ENCODE measurements around the gene ADISSP. TPM values are rescaled to one million over a fixed set of nuclear protein-coding genes. Genes with fewer than 3 reads are reported as not detected.

ADISSP gene
- total and polyA plus RNA-seq, 2 donors (not counting 3 experiments of a cell fraction or from before 2014, with no cell fraction given) = 55.0 to 67.5 TPM

DNA sequence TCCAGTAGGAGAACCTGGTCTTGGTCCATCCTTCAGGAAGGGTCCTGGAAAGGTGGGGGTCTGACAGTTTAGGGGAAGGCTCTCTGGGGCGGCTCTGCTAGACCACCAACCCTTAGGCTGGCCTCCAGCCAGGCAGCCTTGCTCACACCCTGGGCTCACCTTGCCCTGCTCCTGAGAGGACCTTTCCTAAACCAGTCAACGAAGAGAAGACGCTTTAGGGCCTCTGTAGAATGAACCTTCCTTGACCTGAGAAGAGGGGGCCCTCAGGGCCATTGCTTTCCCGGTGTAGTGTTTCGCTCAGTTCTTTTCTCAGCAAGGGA is 29.6 kb upstream of the ADISSP start:
- Histone ChIP-seq H3K9ac (replicated peaks; ENCODE audit: extremely low read depth, insufficient read depth, low read length) (peak overlapping the region; percentile 58), H3K79me2 (ENCODE audit: control insufficient read depth, insufficient read depth, low read length) (peaks cover 25% of the 10 kb centered on the region), H3K4me1 (ENCODE audit: control insufficient read depth, extremely low read depth, insufficient read depth, low read length) (peaks cover 20% of the 10 kb centered on the region), H2AFZ (ENCODE audit: low read depth, low read length) (no peak overlapping the region), H3K27me3 (ENCODE audit: control insufficient read depth in 2 of 2, insufficient read depth in 2 of 2, low read length in 2 of 2) (no peaks in the 10 kb centered on the region), H4K20me1 (replicated peaks; ENCODE audit: control insufficient read depth, extremely low read depth, insufficient read depth, low read length) (no peaks in the 10 kb centered on the region), H3K36me3 (ENCODE audit: control insufficient read depth in 2 of 2, extremely low read depth in 1 of 2, insufficient read depth in 2 of 2, low read length in 2 of 2) (peaks cover 0 to 12% of the 10 kb centered on the region in 2 experiments), H3K4me3 (replicated peaks in 1 of 3; ENCODE audit: insufficient read depth in 1 of 3, low read depth in 1 of 3, low read length in 3 of 3) (peak overlapping the region; percentile 66 to 90 (median 69)), H3K27ac (ENCODE audit: insufficient read depth, low read depth, low read length) (no peak overlapping the region), H3K9me1 (replicated peaks; ENCODE audit: control insufficient read depth, extremely low read depth, insufficient read depth, low read length) (no peaks in the 10 kb centered on the region), H3K9me3 (replicated peaks; ENCODE audit: control insufficient read depth, insufficient read depth, low read length) (no peaks in the 10 kb centered on the region), H3K4me2 (ENCODE audit: insufficient read depth, low read length) (peak overlapping the region; percentile 68)
- dilution Hi-C loops (cut with MboI; ENCODE audit: extremely low pct_ligation_motif_present, low sequenced_read_pairs) (no loop called here), intact Hi-C loops (cut with micrococcal nuclease) (no loop called here)
- no peak for TF ChIP-seq EZH2 (IDR thresholded peaks at IDR 0.05; ENCODE audit: borderline replicate concordance, low read depth, low read length, severe bottlenecking)
- TF ChIP-seq, protein P1, sequence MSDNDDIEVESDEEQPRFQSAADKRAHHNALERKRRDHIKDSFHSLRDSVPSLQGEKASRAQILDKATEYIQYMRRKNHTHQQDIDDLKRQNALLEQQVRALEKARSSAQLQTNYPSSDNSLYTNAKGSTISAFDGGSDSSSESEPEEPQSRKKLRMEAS (IDR thresholded peaks at IDR 0.05; ENCODE audit: insufficient read depth, insufficient read length) = no peak
- no peak for DNase-seq (ENCODE audit: low read depth, low spot score)
- FAIRE-seq = no peak
- ChIA-PET CTCF (no interaction called here), POLR2A (no interaction called here)
- BruUV-seq (replicated peaks) = TSS peak; percentile 35

DNA sequence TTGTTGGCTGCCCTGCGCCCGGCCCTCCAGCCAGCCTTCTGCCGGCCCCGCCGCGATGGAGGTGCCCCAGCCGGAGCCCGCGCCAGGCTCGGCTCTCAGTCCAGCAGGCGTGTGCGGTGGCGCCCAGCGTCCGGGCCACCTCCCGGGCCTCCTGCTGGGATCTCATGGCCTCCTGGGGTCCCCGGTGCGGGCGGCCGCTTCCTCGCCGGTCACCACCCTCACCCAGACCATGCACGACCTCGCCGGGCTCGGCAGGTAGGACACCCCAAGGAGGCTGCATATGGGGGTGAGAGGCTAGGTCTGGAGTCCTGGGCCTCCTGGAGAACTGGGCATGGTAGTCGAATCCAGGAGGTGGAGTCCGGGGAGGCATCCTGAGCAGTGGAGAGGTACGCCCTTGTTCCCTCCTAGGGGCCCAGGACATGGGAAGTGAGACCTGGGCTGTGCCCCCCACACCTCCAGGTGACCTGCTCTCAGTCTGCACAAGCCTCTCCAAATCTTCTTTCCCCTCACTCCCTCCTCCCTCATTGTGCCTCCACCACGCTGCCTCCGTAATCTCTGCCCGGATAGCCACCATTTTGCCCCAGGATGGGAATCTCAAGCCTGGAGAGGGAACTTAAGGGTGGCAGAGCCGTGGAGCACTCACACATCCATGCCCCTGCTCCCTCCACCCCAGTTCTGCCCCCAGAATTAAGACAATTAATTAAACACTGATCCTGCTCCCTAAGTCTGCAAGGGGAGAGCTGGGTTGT is 29.1 kb upstream of the ADISSP start:
- DNase-seq (ENCODE audit: low read depth, low spot score) (no peak), FAIRE-seq (peak; percentile 35)
- TF ChIP-seq POLR2AphosphoS5 (IDR thresholded peaks at IDR 0.05; ENCODE audit: insufficient read depth, low read depth, low read length) (no peak), JUN (IDR thresholded peaks at IDR 0.05; ENCODE audit: borderline replicate concordance, insufficient read depth, insufficient read length, low read depth) (no peak), GATA2 (IDR thresholded peaks at IDR 0.05; ENCODE audit: insufficient read depth, insufficient read length, low read depth, low read length) (no peak), POLR2A (IDR thresholded peaks at IDR 0.05; ENCODE audit: low read depth, low read length) (no peak), MYC (IDR thresholded peaks at IDR 0.05; ENCODE audit: low read depth, low read length) (no peak), EZH2 (IDR thresholded peaks at IDR 0.05; ENCODE audit: borderline replicate concordance, low read depth, low read length, severe bottlenecking) (no peak), FOS (IDR thresholded peaks at IDR 0.05; ENCODE audit: borderline replicate concordance, insufficient read depth, low read length) (no peak)
- TF ChIP-seq, protein P2, sequence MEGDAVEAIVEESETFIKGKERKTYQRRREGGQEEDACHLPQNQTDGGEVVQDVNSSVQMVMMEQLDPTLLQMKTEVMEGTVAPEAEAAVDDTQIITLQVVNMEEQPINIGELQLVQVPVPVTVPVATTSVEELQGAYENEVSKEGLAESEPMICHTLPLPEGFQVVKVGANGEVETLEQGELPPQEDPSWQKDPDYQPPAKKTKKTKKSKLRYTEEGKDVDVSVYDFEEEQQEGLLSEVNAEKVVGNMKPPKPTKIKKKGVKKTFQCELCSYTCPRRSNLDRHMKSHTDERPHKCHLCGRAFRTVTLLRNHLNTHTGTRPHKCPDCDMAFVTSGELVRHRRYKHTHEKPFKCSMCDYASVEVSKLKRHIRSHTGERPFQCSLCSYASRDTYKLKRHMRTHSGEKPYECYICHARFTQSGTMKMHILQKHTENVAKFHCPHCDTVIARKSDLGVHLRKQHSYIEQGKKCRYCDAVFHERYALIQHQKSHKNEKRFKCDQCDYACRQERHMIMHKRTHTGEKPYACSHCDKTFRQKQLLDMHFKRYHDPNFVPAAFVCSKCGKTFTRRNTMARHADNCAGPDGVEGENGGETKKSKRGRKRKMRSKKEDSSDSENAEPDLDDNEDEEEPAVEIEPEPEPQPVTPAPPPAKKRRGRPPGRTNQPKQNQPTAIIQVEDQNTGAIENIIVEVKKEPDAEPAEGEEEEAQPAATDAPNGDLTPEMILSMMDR (IDR thresholded peaks at IDR 0.05; ENCODE audit: extremely low read depth in 1 of 2, insufficient read depth in 1 of 2, low read depth in 1 of 2, low read length in 2 of 2) = no peak
- TF ChIP-seq, protein P1 (IDR thresholded peaks at IDR 0.05; ENCODE audit: insufficient read depth, insufficient read length) = no peak
- peaks cover 20% of the 10 kb centered on the region for H3K4me1 ChIP-seq (ENCODE audit: control insufficient read depth, extremely low read depth, insufficient read depth, low read length)
- H3K4me2 ChIP-seq (ENCODE audit: insufficient read depth, low read length) = peak overlapping the region; percentile 68
- peak overlapping the region; percentile 58 for H3K9ac ChIP-seq (replicated peaks; ENCODE audit: extremely low read depth, insufficient read depth, low read length)
- intact Hi-C loops (cut with micrococcal nuclease) = loop anchor here (1.0 kb wide), 2 partner anchors 12 to 24 kb away; partner anchors contain the start of gene AP5S1
- no peaks in the 10 kb centered on the region for H4K20me1 ChIP-seq (replicated peaks; ENCODE audit: control insufficient read depth, extremely low read depth, insufficient read depth, low read length)
- H3K27me3 ChIP-seq (ENCODE audit: control insufficient read depth in 2 of 2, insufficient read depth in 2 of 2, low read length in 2 of 2) = no peaks in the 10 kb centered on the region
- dilution Hi-C loops (cut with MboI; ENCODE audit: extremely low pct_ligation_motif_present, low sequenced_read_pairs) = no loop called here
- H2AFZ ChIP-seq (ENCODE audit: low read depth, low read length) = no peak overlapping the region
- no peaks in the 10 kb centered on the region for H3K9me1 ChIP-seq (replicated peaks; ENCODE audit: control insufficient read depth, extremely low read depth, insufficient read depth, low read length)
- H3K9me3 ChIP-seq (replicated peaks; ENCODE audit: control insufficient read depth, insufficient read depth, low read length) = no peaks in the 10 kb centered on the region
- peaks cover 25% of the 10 kb centered on the region for H3K79me2 ChIP-seq (ENCODE audit: control insufficient read depth, insufficient read depth, low read length)
- no TSS peak for BruUV-seq (replicated peaks)
- H3K4me3 ChIP-seq (replicated peaks in 1 of 3; ENCODE audit: insufficient read depth in 1 of 3, low read depth in 1 of 3, low read length in 3 of 3) = peak overlapping the region; percentile 66 to 90 (median 69)
- H3K27ac ChIP-seq (ENCODE audit: insufficient read depth, low read depth, low read length) = peak overlapping the region; percentile 9
- ChIA-PET POLR2A (interaction anchor here (1.0 to 1.2 kb wide), 3 partner anchors 8 to 24 kb away, joined by 3 to 4 read pairs (median 3); partner anchors contain the start of gene SPEF1), CTCF (interaction anchor here (1.0 to 2.1 kb wide), 6 partner anchors 8 to 58 kb away, joined by 3 to 29 read pairs (median 5); partner anchors contain the start of genes AP5S1, CENPB and SPEF1)
- H3K36me3 ChIP-seq (ENCODE audit: control insufficient read depth in 2 of 2, extremely low read depth in 1 of 2, insufficient read depth in 2 of 2, low read length in 2 of 2) = peaks cover 0 to 7% of the 10 kb centered on the region in 2 experiments

All from endothelial cell of umbilical vein (primary cell).